HG02840 (cell line): ENCODE data around the gene CFAP221.

Experiments used
- ATAC-seq: cut with Tn5 transposase; IDR thresholded peaks from one replicate; pipeline ENCODE4 v1.9.1; 2021; ENCODE audit warnings: mild to moderate bottlenecking, moderate library complexity, moderate number of reproducible peaks; ENCODE audit not compliant: unreplicated experiment, low FRiP score

The CFAP221 gene

GRCh38 chr2:119694845-119695521 lies 150.7 kb downstream of the CFAP221 start:
- ATAC-seq: no peak

GRCh38 chr2:119696005-119696404 lies 151.8 kb downstream of the CFAP221 start:
- ATAC-seq: no peak

GRCh38 chr2:119696494-119697030 lies 152.3 kb downstream of the CFAP221 start:
- ATAC-seq: no peak

- ATAC-seq: peak; percentile 78
Measured at GRCh38 chr2:119697290-119698020, 153.2 kb downstream of the CFAP221 start.

GRCh38 chr2:119698246-119698645 lies 154.0 kb downstream of the CFAP221 start:
- ATAC-seq: no peak

GRCh38 chr2:119699016-119699606 lies 154.9 kb downstream of the CFAP221 start:
- no peak for ATAC-seq

- no peak for ATAC-seq
Measured at GRCh38 chr2:119700866-119701265, 156.6 kb downstream of the CFAP221 start.

GRCh38 chr2:119701352-119701751 lies 157.1 kb downstream of the CFAP221 start:
- ATAC-seq: no peak

GRCh38 chr2:119702203-119702917 lies 158.1 kb downstream of the CFAP221 start:
- ATAC-seq: no peak

- ATAC-seq: peak; percentile 61
Measured at GRCh38 chr2:119702918-119703401, 158.7 kb downstream of the CFAP221 start.

GRCh38 chr2:119703526-119703925 lies 159.3 kb downstream of the CFAP221 start:
- no peak for ATAC-seq

GRCh38 chr2:119704670-119705120 lies 160.4 kb downstream of the CFAP221 start:
- ATAC-seq: no peak

- ATAC-seq: no peak
Measured at GRCh38 chr2:119706221-119706620, 162.0 kb downstream of the CFAP221 start.
